Nephron (organoid): ENCODE results near the gene CEP78.

Experiments used
- H3K27ac Mint-ChIP-seq, 3 experiments: 2 replicates each; pipeline ENCODE4 v1.8.0; 2020; ENCODE audit warnings: mixed read lengths in 3 of 3, mild to moderate bottlenecking in 2 of 3, moderate library complexity in 1 of 3
- H3K27me3 Mint-ChIP-seq: 2 replicates; pipeline ENCODE4 v1.8.0; 2021; ENCODE audit warnings: low read depth, mild to moderate bottlenecking, moderate library complexity, mixed read lengths
- H3K36me3 Mint-ChIP-seq: 2 replicates; pipeline ENCODE4 v1.8.0; 2020; ENCODE audit warnings: low read depth, mixed read lengths
- H3K4me1 Mint-ChIP-seq: 2 replicates; pipeline ENCODE4 v1.8.0; 2020; ENCODE audit warnings: mixed read lengths
- H3K4me3 Mint-ChIP-seq, 3 experiments: 2 replicates each; pipeline ENCODE4 v1.8.0; 2020; ENCODE audit warnings: mild to moderate bottlenecking in 3 of 3, mixed read lengths in 3 of 3, moderate library complexity in 2 of 3
- H3K9me3 Mint-ChIP-seq: 2 replicates; pipeline ENCODE4 v1.8.0; 2020; ENCODE audit warnings: mixed read lengths
- CTCF ChIP-seq, 3 experiments: fragments of 200-600 bp; sonication (generic); IDR thresholded peaks; one replicate each; pipeline ENCODE4 v1.5.0; 2021; ENCODE audit warnings: antibody characterized with exemption in 3 of 3; ENCODE audit not compliant: unreplicated experiment in 3 of 3

CEP78 gene

GRCh38 chr9:78238046-78239038, 2.5 kb downstream of the CEP78 start:
- Mint-ChIP-seq H3K4me1 (peaks cover 21% of the 10 kb centered on the region), H3K4me3 (peak overlapping the region; percentile 53 to 71 (median 70)), H3K27ac (peak overlapping the region in 2 of 3 experiments; percentile 17 to 21), H3K9me3 (no peaks in the 10 kb centered on the region), H3K36me3 (peaks cover 28% of the 10 kb centered on the region), H3K27me3 (no peaks in the 10 kb centered on the region)
- no peak for TF ChIP-seq CTCF (IDR thresholded peaks at IDR 0.05; ENCODE audit: unreplicated experiment in 3 of 3)

GRCh38 chr9:78239506-78239905, 3.6 kb downstream of the CEP78 start:
- Mint-ChIP-seq H3K36me3 (peaks cover 31% of the 10 kb centered on the region), H3K27me3 (no peaks in the 10 kb centered on the region), H3K4me1 (peaks cover 21% of the 10 kb centered on the region), H3K27ac (no peak overlapping the region), H3K4me3 (peak overlapping the region; percentile 46 to 71 (median 47)), H3K9me3 (no peaks in the 10 kb centered on the region)
- TF ChIP-seq CTCF (IDR thresholded peaks at IDR 0.05; ENCODE audit: unreplicated experiment in 3 of 3): peak; percentile 33 to 47 (median 33)

GRCh38 chr9:78242041-78242440, 6.2 kb downstream of the CEP78 start:
- Mint-ChIP-seq H3K9me3 (no peaks in the 10 kb centered on the region), H3K27ac (no peak overlapping the region), H3K27me3 (no peaks in the 10 kb centered on the region), H3K36me3 (peaks cover 51% of the 10 kb centered on the region), H3K4me1 (peaks cover 21% of the 10 kb centered on the region), H3K4me3 (no peak overlapping the region)
- no peak for TF ChIP-seq CTCF (IDR thresholded peaks at IDR 0.05; ENCODE audit: unreplicated experiment in 3 of 3)

GRCh38 chr9:78243130-78243529, 7.3 kb downstream of the CEP78 start:
- Mint-ChIP-seq H3K4me1 (peaks cover 14% of the 10 kb centered on the region), H3K27me3 (no peaks in the 10 kb centered on the region), H3K36me3 (peaks cover 56% of the 10 kb centered on the region), H3K4me3 (no peak overlapping the region), H3K27ac (no peak overlapping the region), H3K9me3 (no peaks in the 10 kb centered on the region)
- no peak for TF ChIP-seq CTCF (IDR thresholded peaks at IDR 0.05; ENCODE audit: unreplicated experiment in 3 of 3)

- Mint-ChIP-seq H3K27ac (no peak overlapping the region), H3K27me3 (no peaks in the 10 kb centered on the region)
- TF ChIP-seq CTCF (IDR thresholded peaks at IDR 0.05; ENCODE audit: unreplicated experiment in 3 of 3): no peak
Measured at GRCh38 chr9:78245401-78245800, 9.5 kb downstream of the CEP78 start.

More at GRCh38 chr9:78245401-78245800, 9.5 kb downstream of the CEP78 start:
- Mint-ChIP-seq H3K9me3 (no peaks in the 10 kb centered on the region), H3K4me3 (no peak overlapping the region), H3K4me1 (no peaks in the 10 kb centered on the region), H3K36me3 (peaks cover 59% of the 10 kb centered on the region)
